ENCODE data around the gene ADGRV1.
"Not testable (repeated sequence)": the region's sequence is repeated elsewhere in the genome, so short reads cannot be mapped to it uniquely, and the experiment has no call there.

ADGRV1 gene

GRCh38 chr5:90549729-90550275 is 8.8 kb upstream of the ADGRV1 start:
- DNase-seq: no peak

DNA sequence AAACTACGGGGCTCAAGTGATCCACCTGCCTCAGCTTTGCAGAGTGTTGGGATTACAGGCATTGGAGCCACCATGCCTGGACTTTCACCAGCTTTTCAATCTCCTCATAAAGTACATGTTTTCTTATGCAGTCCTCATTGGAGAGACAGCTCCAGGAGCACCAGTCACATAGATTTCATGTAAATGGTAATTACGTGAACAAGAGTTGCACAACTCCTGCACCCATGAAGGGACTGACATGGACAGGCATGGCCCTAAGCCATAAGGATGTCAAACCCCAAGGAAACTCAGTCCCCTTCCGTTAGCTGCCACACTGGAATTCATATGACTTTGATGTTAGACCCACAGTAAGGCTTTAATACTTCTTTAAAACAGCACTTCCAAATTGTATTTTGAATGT is 7.6 kb upstream of the ADGRV1 start:
- DNase-seq: no peak

- no peak for DNase-seq
Measured at GRCh38 chr5:90551376-90551775, 7.2 kb upstream of the ADGRV1 start.

DNA sequence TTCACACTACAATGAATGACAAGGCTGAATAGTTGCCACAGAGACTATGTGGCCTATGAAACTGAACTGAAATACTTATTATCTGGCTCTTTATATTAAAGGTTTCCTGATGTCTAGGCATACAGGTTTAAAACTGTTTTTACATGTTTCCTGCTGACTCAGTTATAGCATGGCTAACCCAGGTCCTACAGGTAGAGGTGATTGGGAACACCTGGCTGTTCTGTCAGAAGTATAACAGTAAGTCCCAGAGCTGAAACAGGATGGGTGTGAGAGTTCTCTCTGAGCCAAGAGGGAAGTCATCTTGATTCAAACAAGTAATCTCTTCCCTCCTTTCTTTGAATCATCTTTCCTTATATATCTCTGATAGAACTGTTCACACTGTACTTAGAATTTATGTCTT is 4.9 kb upstream of the ADGRV1 start:
- no peak for DNase-seq

DNA sequence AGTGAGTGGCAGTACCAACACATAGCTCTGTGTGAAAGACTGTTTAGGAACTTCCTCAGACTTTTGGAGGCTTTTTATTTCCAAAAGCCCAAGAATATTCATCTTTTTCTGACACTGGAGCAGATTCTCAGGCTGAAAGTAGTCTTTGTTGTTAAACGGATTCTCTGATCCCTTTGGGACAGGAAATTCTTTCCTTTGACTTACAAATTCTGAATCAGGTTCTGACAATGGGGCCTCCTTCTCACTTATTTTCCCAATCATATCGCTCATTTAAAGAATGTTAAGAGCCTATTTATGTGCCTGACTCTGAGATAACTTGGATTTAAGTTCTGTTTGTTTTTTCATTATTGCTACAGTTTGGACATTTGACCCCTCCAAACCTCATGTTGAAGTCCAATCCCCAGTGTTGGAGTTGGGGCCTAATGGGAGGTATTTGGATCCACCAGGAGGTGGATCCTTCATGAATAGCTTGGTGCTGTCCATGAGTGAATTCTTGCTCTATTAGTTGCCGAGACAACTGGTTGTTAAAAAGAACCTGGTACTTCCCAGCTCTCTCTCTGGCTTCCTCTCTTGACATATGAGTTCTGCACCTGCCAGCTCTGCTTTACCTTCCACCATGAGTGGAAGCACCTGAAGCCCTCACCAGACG is 4.1 kb upstream of the ADGRV1 start:
- DNase-seq: no peak

GRCh38 chr5:90555666-90556065 is 2.9 kb upstream of the ADGRV1 start:
- DNase-seq: no peak

- no peak for DNase-seq
Measured at GRCh38 chr5:90557391-90557790, 1.2 kb upstream of the ADGRV1 start.

GRCh38 chr5:90557871-90558270 is 726 bp upstream of the ADGRV1 start:
- DNase-seq: no peak

GRCh38 chr5:90560771-90561170 is 2.2 kb downstream of the ADGRV1 start:
- no peak for DNase-seq

GRCh38 chr5:90561766-90562165 is 3.2 kb downstream of the ADGRV1 start:
- DNase-seq: no peak

- DNase-seq: peak in 1 of 2 experiments; percentile 32
Measured at GRCh38 chr5:90562341-90562740, 3.7 kb downstream of the ADGRV1 start.

GRCh38 chr5:90563108-90563507 is 4.5 kb downstream of the ADGRV1 start:
- DNase-seq: peak; percentile 5 to 53

DNA sequence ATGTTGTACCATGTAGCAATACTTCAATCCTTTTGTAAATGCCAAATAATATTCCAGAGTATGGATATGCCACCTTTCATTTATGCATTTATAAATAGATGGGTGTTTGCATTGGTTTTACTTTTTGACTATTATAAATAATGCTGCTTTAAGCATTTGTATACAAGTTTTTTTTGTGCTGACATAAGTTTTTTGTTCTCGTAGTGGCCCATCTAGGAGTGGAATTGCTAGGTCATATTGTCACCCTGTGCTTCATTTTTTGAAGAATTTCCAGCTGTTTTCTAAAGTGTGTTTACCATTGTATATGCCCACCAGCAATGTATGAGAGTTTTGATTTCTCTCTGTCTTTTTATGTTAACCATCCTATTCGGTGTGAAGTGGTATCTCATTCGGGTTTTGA is 6.9 kb downstream of the ADGRV1 start:
- DNase-seq: no peak

DNA sequence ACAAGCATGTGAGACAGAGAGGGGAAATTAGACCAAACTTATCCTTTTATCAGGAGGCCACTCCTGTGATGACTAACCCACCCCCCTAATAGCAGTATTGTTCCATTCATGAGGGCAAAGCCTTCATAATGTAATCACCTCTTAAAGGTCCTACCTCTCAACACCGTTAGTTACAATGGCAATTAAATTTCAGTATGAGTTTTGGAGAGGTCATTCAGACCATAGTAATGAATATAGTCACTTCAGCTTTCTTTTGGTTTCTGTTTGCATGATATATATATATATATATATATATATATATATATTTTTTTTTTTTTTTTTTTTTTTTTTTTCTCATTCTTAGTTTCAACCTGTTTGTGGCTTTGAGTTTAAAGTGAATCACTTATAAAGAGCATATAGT is 10.5 kb downstream of the ADGRV1 start:
- no peak for DNase-seq

DNA sequence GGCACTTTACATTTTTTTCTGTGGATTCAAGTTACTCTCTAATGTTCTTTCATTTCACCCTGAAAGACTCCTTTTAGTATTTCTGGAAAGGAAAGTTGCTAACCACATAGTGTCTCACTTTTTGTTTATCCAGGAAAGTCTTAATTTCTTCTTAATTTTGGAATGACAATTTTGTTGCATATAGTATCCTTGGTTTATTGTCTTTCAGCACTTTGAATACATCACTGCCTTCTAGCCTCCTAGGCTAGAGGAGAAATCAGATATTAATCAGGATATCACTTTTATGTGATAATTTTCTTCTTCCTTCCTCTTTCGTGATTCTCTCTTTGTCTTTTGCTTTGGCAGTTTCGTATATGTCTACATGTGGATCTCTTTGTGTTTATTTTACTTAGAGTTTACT is 11.4 kb downstream of the ADGRV1 start:
- no peak for DNase-seq

DNA sequence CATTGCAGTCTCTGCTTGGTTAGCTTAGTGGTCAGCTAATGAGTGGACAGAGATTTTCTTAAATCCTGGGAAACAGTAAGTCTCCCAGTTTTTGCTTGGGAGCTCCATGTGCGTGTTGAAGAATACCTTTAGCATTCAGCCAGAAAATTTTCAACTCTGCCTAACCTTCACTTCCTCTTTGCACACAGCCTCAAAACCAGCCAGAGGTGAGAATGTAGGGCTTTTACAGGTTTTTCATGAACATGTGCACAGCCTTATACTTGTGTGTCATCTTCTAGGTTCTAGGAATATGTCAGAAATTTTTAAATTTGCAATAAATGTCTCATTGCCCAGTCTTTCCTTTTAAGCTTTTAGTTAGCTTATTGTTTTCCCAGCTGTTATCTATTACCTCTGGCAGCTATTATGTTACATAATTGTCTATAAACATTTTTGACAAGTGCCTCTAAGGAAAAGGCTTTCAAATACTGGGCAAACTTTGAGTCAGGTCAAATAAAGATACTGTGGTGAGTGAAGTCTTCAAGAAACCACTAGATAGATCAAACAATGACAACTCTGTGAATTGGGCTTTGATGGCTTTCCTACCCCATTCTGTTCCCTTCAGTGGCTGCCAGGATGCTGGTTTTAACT is 12.7 kb downstream of the ADGRV1 start:
- DNase-seq: no peak

- DNase-seq: no peak
Measured at GRCh38 chr5:90575712-90576111, 17.1 kb downstream of the ADGRV1 start.

- not testable (repeated sequence) for DNase-seq
Measured at GRCh38 chr5:90576566-90576965, 18.0 kb downstream of the ADGRV1 start.

DNA sequence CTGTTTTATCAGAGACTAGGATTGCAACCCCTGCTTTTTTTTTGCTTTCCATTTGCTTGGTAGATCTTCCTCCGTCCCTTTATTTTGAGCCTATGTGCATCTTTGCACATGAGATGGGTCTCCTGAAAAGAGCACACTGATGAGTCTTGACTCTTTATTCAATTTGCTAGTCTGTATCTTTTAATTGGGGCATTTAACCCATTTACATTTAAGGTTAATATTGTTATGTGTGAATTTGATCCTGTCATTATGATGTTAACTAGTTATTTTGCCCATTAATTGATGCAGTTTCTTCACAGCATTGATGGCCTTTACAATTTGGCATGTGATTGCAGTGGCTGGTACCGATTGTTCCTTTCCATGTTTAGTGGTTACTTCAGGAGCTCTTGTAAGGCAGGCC is 21.3 kb downstream of the ADGRV1 start:
- not testable (repeated sequence) for DNase-seq

GRCh38 chr5:90581956-90582355 is 23.4 kb downstream of the ADGRV1 start:
- no peak for DNase-seq

DNA sequence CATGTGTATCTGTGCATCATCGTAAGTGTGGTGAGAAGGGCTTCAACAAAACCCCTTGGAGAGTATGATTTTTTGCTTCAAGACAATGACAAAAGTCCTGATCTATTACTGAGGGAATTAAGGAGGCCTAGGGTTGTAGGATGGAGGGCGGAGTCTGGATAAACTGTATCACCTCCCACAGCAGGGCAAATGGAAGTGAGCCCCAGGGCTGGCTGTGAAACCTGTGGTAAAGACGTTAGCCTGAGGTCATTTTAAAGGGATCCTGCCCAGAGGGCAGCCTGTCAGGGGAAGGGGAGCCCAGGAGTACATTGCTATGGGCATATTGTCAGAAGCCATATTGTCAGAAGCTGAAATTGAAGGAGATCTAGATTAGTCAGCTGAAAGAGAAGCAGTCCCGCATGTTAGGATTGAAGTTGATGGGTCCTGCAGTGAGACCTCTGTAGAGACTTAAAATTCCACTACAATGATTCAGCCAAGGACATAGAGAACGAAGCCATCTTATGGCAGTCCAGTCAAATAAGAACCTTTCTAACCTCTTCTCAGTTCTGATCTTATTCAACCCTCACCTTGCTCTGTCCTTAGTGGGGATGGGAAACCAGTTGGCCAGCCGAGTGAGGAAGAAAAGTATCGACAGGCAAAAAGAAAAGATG is 26.9 kb downstream of the ADGRV1 start:
- no peak for DNase-seq

- no peak for DNase-seq
Measured at GRCh38 chr5:90586469-90586868, 27.9 kb downstream of the ADGRV1 start.

DNA sequence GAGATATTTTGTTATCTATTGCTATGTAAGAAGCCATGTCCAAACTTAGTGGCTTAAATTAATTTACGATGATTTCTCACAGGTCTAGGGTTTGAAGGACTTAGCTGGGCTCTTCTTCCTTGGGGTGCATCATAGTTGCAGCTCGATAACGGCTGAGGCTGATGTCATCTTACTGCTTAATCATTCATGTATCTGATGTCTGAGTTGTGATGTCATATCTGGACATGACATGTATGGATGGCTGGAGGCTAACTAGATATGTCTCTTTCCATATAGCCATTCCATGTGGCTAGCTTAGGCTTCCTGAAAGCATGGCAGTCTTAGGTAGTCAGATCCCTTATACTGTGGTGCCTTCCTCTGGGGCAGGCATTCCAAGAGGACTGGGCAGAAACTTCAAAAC is 31.6 kb downstream of the ADGRV1 start:
- DNase-seq: no peak

DNA sequence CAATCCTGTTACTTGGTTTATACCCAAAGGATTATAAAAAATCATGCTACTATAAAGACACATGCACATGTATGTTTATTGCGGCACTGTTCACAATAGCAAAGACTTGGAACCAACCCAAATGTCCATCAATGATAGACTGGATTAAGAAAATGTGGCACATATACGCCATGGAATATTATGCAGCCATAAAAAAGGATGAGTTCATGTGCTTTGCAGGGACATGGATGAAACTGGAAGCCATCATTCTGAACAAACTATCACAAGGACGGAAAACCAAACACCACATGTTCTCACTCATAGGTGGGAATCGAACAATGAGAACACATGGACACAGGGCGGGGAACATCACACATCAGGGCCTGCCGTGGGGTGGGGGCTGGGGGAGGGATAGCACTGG is 34.5 kb downstream of the ADGRV1 start:
- DNase-seq: not testable (repeated sequence)
